GM19468 (cell line): ENCODE data around the gene IFT52.
A peak's percentile ranks its signal among the peaks of the same experiment; 100 is the strongest.

Source experiments
- ATAC-seq: cut with Tn5 transposase; IDR thresholded peaks from one replicate; pipeline ENCODE4 v1.9.1; 2021; ENCODE audit warnings: mild to moderate bottlenecking, moderate library complexity, moderate number of reproducible peaks; ENCODE audit not compliant: unreplicated experiment; ENCODE audit errors: extremely low read depth

IFT52 gene

GRCh38 chr20:43590392-43591303 is at the start of gene IFT52:
IFT52 (plus strand) TSS chr20:43590937; CDS start chr20:43594699, 3,762 bp downstream.
- peak; percentile 97 for ATAC-seq

- ATAC-seq: no peak
Observed at GRCh38 chr20:43541214-43541613, 49.5 kb upstream of the IFT52 start.

- ATAC-seq: no peak
Observed at GRCh38 chr20:43542161-43542560, 48.6 kb upstream of the IFT52 start.

GRCh38 chr20:43542674-43543073 is 48.1 kb upstream of the IFT52 start:
- ATAC-seq: no peak

GRCh38 chr20:43543138-43543537 is 47.6 kb upstream of the IFT52 start:
- no peak for ATAC-seq

GRCh38 chr20:43544501-43544900 is 46.2 kb upstream of the IFT52 start:
- no peak for ATAC-seq

- ATAC-seq: no peak
Observed at GRCh38 chr20:43545837-43546578, 44.7 kb upstream of the IFT52 start.

GRCh38 chr20:43548273-43548880 is 42.4 kb upstream of the IFT52 start:
- no peak for ATAC-seq

GRCh38 chr20:43549416-43550065 is 41.2 kb upstream of the IFT52 start:
- no peak for ATAC-seq

GRCh38 chr20:43550456-43550855 is 40.3 kb upstream of the IFT52 start:
- no peak for ATAC-seq

- no peak for ATAC-seq
Observed at GRCh38 chr20:43554369-43554768, 36.4 kb upstream of the IFT52 start.

DNA sequence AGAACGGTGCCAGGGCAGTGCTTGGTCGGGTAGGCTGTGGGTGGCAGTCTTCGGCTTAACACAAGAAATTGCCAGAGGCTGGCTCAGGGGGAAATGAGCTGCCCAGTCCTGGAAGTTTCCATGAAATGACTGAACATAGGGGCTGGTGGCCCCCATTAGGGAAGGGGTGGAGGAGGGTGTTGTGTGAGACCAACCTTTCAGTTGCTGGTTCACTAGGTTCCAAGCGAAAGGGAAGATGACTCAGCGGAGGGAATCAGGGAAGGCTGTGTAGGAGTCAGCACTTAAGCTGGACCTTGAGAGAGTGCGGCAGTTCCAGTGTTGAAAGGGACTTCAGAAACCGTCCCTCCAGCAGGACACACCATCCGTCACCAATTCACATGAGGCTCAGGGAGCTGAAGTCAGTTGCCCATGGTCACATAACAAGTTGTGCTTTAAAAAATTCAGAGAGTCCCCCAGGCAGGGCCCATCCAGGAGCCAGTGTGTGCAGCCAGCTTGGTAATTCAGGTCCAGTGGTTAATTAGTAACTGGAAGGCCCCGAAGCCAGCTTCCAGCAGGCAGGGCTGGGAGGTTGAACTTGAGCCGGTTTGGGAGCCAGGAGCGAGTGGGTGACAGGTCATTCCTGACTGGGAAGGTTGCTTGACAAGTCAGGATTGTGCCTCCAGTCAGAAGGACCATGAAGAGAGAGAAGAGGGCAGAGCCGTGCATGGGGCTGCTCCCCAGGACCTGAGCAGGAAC is 32.2 kb upstream of the IFT52 start, which contains the start of gene SGK2:
SGK2 (plus strand) TSS at position 616 of the 735 bp plus-strand sequence. CDS start 7,469 bp downstream, outside the sequence.
- no peak for ATAC-seq

- no peak for ATAC-seq
Observed at GRCh38 chr20:43559147-43559987, 31.4 kb upstream of the IFT52 start.

- ATAC-seq: no peak
Observed at GRCh38 chr20:43560974-43561373, 29.8 kb upstream of the IFT52 start.

- no peak for ATAC-seq
Observed at GRCh38 chr20:43563429-43563828, 27.3 kb upstream of the IFT52 start.

GRCh38 chr20:43563991-43564390 is 26.7 kb upstream of the IFT52 start:
- ATAC-seq: no peak

DNA sequence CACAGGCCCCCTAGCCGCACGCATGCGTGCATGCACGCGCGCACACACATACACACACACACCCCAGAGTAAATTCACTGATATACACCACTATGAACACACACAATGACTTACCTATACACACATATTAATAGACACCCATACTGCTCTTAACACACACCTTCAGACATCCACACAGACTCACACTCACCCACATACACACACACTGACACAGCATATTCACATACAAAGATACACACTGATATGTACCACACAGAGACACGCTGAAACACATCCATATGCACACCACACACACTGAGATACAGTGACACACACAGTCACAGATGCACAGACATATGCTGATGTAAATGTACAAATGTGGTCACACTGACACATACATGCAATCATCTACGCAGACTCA is 26.3 kb upstream of the IFT52 start:
- ATAC-seq: no peak

DNA sequence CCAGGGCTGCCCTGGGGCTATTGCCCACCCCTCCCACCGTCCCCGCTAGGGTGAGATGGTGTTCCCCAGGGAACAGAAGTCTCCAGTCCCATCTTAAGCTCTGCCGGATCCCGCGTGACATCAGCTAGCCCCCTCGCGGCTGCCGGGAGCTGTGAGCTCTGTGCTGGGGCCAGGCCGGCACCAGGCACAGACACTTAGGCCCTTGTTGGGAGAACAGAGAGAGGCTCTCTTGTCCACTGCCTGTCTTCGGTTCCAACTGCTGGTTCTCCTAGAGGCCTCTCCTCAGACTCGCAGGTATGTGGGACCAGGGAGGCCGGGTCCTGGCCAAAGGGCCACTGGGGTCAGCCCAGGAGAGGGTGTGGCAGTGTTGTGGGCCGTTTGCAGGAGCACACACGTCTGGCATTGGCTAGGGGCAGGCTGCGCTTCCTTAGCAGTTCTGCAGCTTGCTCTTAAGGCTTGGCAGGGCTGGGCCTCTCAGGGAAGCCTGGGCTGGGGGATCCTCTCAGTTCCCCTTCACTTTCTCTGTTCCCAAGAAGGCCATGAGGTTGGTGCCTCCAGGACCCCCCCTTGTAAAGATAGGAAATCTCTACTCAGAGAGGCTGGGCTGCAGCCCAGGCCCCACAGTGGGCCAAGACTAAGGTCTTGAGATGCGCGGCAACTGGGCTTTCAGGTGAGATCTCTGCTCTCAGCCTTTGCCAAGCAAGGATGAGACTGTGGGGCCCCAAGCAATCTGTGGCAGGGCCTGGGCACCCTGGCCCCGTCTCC is 25.6 kb upstream of the IFT52 start:
- no peak for ATAC-seq
